Right lobe of liver (tissue), 6 donors: ENCODE data around the gene SFTA2. TPM values are rescaled to one million over a fixed set of nuclear protein-coding genes. Genes with fewer than 3 reads are reported as not detected.
A peak's percentile ranks its signal among the peaks of the same experiment; 100 is the strongest.
"Not testable (repeated sequence)": the region's sequence is repeated elsewhere in the genome, so short reads cannot be mapped to it uniquely, and the experiment has no call there.

Experiments
- ATAC-seq, 4 donors: fragments of 200-7000 bp; cut with Tn5 transposase; one replicate each; pipeline ENCODE4 v1.9.1; 2020; ENCODE audit warnings: mild to moderate bottlenecking in 4 of 4, moderate library complexity in 4 of 4
- DNase-seq, 3 donors: peaks; one replicate each; pipeline ENCODE4 v3.0.0-alpha.2; 2020
- H3K27ac ChIP-seq, 3 donors: fragments of 200-600 bp; one replicate each; pipeline ENCODE4 v1.8.0; 2022
- H3K27me3 ChIP-seq, 2 donors: fragments of 200-600 bp; one replicate each; pipeline ENCODE4 v1.8.0; 2022
- H3K36me3 ChIP-seq, 4 donors: fragments of 200-600 bp; sonication (generic) in 1 of 4; one replicate each; pipeline versions ENCODE4 v1.5.1 to v1.8.0; 2017 to 2022; ENCODE audit warnings: control low read depth in 1 of 4
- H3K4me1 ChIP-seq, 4 donors: fragments of 200-600 bp; sonication (generic) in 1 of 4; one replicate each; pipeline versions ENCODE4 v1.5.1 to v1.8.0; 2017 to 2022; ENCODE audit warnings: control low read depth in 1 of 4
- H3K4me3 ChIP-seq, 3 donors: fragments of 200-600 bp; one replicate each; pipeline ENCODE4 v1.8.0; 2022
- H3K9me3 ChIP-seq, 4 donors: fragments of 200-600 bp; sonication (generic) in 1 of 4; one replicate each; pipeline versions ENCODE4 v1.5.1 to v1.8.0; 2017 to 2022; ENCODE audit warnings: control low read depth in 1 of 4
- POLR2A ChIP-seq: fragments of 450-650 bp; IDR thresholded peaks from one replicate; pipeline ENCODE4 v1.6.1; 2017; ENCODE audit warnings: antibody characterized with exemption, mild to moderate bottlenecking
- WGBS: methylation state at CpG from one replicate; pipeline ENCODE4 v1.1.6; 2018; ENCODE audit warnings: low coverage, low lambda C conversion rate; ENCODE audit not compliant: insufficient coverage; ENCODE audit errors: missing lambda C conversion rate; 5-methylcytosine and 5-hydroxymethylcytosine counted together
- intact Hi-C, 2 donors: fragments of 100-400 bp; cut with DNase I; formaldehyde crosslinking; loops; one replicate each; pipeline versions ENCODE4 v1.11.2 to v1.14.1; 2022
- total RNA-seq, 6 experiments: library from RNA; depleted of rRNA in 2 of 6; stranded (reverse); fragments of >200 nt in 2 of 6; fragmentation: NEBNext Ultra II Directional in 3 of 6; extraction: Animal tissue kit (Norgen Biotek cat#: 25700) in 3 of 6; gene quantifications; one replicate each; pipeline versions ENCODE4 v1.1.0 to v1.2.4, GENCODE V29; 2016 to 2023
- TF ChIP-seq, protein P1 (sequence below), 4 donors: fragments of 200-600 bp in 3 of 4; fragments of 450-650 bp in 1 of 4; IDR thresholded peaks; one replicate each; pipeline versions ENCODE4 v1.5.1 to v1.8.0; 2016 to 2022; ENCODE audit warnings: antibody characterized with exemption in 4 of 4, mild to moderate bottlenecking in 2 of 4
- donor health status: DM: no; HTN: yes; CAD: no.
- donor health status: DM: no; HTN: no; CAD: no.
- donor health status: DM: no; HTN: no; CAD: no.
- donor health status: DM: no; HTN: yes; CAD: no.
- donor health status: DM: no; HTN: yes; CAD: no.

Gene SFTA2
- total RNA-seq, 6 experiments from 2014 or later: not detected

DNA sequence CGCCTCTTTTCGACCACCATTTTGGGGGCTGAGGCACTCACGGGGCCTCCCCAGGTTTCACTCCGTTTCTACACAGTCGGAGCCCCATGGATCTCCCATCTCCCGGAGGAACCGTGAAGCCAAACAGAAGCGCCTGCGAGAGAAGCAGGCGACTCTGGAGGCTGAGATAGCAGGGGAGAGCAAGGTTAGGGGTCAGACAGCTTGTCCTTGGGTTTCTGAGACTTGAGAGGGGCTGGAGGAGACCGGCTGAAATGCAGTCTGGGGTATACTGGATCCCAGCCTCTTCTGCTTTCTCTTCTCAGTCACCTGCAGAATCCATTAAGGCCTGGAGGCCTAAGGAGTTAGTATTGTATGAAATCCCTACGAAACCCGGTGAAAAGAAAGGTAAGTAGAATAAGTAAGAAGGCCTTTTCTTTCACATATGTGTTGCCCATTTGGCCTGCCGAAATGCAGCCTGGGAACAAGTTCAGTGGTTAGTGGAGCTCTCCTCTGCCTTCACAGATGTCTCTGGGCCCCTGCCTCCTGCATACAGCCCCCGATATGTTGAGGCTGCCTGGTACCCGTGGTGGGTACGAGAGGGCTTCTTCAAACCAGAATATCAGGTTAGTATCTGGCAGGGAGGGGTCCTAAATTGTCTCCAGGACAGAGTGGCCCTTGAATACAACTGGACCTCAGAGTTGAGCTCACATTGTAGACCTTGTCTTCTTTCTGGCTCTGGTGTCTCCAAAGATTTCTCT, 16.9 kb downstream of the SFTA2 start:
- ATAC-seq (peak in 1 of 4 donors; percentile 1), DNase-seq (peak in 1 of 3 donors; percentile 54)
- WGBS: 16% methylated on average over 16 of the region's 17 CpGs
- H3K4me1 ChIP-seq: peaks cover 0 to 21% (median 9%) of the 10 kb centered on the region in 4 donors
- peaks cover 0 to 33% (median 12%) of the 10 kb centered on the region in 4 donors for H3K36me3 ChIP-seq
- H3K27ac ChIP-seq: peak overlapping the region; percentile 87 to 96 (median 94)
- H3K9me3 ChIP-seq: no peaks in the 10 kb centered on the region
- H3K4me3 ChIP-seq: peak overlapping the region; percentile 63 to 91 (median 78)
- TF ChIP-seq, protein P1, sequence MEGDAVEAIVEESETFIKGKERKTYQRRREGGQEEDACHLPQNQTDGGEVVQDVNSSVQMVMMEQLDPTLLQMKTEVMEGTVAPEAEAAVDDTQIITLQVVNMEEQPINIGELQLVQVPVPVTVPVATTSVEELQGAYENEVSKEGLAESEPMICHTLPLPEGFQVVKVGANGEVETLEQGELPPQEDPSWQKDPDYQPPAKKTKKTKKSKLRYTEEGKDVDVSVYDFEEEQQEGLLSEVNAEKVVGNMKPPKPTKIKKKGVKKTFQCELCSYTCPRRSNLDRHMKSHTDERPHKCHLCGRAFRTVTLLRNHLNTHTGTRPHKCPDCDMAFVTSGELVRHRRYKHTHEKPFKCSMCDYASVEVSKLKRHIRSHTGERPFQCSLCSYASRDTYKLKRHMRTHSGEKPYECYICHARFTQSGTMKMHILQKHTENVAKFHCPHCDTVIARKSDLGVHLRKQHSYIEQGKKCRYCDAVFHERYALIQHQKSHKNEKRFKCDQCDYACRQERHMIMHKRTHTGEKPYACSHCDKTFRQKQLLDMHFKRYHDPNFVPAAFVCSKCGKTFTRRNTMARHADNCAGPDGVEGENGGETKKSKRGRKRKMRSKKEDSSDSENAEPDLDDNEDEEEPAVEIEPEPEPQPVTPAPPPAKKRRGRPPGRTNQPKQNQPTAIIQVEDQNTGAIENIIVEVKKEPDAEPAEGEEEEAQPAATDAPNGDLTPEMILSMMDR (IDR thresholded peaks at IDR 0.05): no peak
- TF ChIP-seq POLR2A: no peak
- H3K27me3 ChIP-seq: no peaks in the 10 kb centered on the region
- intact Hi-C loops: no loop called here

DNA sequence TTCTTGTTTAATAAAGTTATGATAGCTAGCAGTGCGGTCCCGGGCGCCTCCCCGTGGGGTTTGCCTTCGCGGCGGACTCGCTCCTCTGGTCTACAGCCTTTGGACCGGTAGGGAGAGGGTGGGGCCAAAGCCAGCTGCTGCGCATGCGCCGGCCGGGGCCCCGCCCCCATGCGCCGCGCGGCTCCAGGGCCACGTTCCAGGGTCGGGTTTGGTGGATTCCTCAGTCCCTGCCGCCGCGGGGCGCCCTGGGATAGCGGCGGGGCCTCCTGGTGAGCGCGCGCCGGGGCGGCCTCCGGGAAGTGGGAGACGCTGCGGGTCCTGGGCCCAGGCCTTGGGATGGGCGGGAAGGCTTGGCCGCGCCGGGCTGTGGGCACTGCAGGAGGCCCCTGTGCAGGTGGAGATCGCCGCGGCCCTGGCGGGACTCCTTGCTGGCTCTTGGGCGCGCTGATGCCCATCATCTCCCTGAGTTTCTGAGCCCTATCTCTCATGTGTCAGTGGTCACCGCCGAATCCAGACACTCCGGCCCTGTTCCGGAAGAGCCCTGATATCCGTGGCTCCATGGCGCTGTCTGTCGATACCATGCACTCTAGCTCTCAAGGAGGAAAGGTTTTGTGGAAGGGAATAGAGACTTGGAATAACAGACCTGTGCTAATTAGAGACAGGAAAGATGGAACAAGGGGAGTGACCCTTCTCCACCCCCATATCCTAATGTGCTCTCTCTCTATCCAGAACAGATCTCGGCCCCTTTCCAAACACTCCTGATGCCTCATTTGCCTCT, 17.7 kb downstream of the SFTA2 start, which contains the start of gene VARS2:
Gene VARS2, plus strand, starts transcription at position 163 of the 778 bp plus-strand sequence. Its CDS starts 599 bp downstream, at position 762.
- H3K27me3 ChIP-seq: no peaks in the 10 kb centered on the region
- DNase-seq (peak; percentile 93 to 96 (median 95)), ATAC-seq (peak; percentile 90 to 93 (median 91))
- H3K27ac ChIP-seq: peak within 1 kb of the TSS; percentile 87 to 96 (median 94)
- H3K4me3 ChIP-seq: peak within 1 kb of the TSS; percentile 63 to 91 (median 78)
- 0% methylated on average over 7 of the region's 52 CpGs for WGBS
- H3K9me3 ChIP-seq: no peaks in the 10 kb centered on the region
- H3K36me3 ChIP-seq: peaks cover 0 to 36% (median 11%) of the 10 kb centered on the region in 4 donors
- H3K4me1 ChIP-seq: peaks cover 0 to 23% (median 9%) of the 10 kb centered on the region in 4 donors
- intact Hi-C loops: no loop called here
- TF ChIP-seq, protein P1 (IDR thresholded peaks at IDR 0.05): peak; percentile 27 to 57 (median 38)
- TF ChIP-seq POLR2A: peak; percentile 96

DNA sequence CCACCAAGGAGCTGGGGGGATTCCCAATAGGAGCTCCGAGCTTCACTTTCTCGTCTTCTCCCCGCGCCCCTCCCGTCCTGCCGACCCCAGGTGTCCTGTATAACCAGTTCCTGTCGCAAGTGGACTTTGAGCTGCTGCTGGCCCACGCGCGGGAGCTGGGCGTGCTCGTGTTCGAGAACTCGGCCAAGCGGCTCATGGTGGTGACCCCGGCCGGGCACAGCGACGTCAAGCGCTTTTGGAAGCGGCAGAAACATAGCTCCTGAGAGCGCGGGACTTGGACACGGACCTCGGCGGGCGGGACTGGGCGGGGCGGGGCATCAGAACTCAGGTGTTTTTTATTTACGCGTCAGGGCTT, 18.3 kb downstream of the SFTA2 start:
- H3K4me1 ChIP-seq: peaks cover 0 to 28% (median 12%) of the 10 kb centered on the region in 4 donors
- TF ChIP-seq, protein P1 (IDR thresholded peaks at IDR 0.05): no peak
- TF ChIP-seq POLR2A: no peak
- ATAC-seq (peak; percentile 66 to 81 (median 79)), DNase-seq (peak in 2 of 3 donors; percentile 93 to 94)
- 10% methylated on average over 9 of the region's 31 CpGs for WGBS
- H3K27ac ChIP-seq: peak overlapping the region; percentile 87 to 96 (median 94)
- intact Hi-C loops: no loop called here
- H3K9me3 ChIP-seq: no peaks in the 10 kb centered on the region
- no peaks in the 10 kb centered on the region for H3K27me3 ChIP-seq
- H3K4me3 ChIP-seq: peak overlapping the region; percentile 63 to 91 (median 78)
- H3K36me3 ChIP-seq: peaks cover 0 to 34% (median 11%) of the 10 kb centered on the region in 4 donors

DNA sequence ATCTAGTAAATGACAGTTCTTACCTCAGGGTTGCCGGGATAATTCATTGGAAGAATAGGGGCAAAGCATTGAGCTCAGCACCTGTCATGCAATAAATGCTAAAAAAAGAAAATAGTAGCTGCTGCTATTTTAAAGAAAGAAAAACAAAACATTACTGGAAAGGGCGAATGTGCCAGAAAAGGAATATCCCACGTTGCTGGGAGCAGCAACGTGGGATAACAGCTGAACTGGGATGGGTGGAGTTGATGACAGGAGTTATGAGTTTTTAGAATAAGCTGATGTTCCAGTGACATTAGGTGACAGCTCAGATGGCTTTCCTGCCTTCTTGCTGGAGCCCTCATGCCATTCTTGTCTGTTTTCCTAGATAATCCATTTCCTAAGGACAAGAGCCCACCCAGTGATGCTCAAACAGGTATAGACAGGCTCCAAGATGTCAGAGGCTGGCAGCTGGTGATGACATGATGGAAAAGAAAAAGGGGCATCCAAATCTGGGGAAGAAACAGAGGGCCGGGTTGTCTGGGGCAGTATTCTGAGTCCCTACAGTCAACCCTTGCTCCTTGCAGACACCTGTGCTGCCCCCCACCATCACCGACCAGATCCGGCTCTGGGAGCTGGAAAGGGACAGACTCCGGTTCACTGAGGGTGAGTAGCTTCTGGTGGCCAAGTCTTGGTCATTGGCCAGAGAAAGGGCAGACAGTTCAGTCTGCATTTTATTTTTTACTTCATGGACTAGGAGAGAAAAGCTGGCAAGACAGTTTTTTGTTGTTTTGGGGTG, 19.0 kb downstream of the SFTA2 start:
- ATAC-seq: peak in 1 of 4 donors; percentile 3
- intact Hi-C loops: no loop called here

DNA sequence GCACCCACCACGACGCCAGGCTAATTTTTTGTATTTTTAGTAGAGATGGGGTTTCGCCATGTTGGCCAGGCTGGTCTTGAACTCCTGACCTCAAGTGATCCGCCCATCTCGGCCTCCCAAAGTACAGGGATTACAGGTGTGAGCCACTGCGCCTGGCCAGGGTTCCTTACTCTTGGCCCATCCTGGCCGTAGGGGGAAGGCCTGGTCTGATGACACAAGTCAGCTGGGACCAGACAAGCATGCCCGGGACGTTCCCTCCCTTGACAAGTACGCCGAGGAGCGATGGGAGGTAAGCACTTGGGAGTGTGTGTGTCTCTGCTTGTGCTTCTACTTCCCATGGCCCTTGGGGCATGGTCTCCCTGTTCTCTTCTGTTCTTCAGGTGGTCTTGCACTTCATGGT, 21.5 kb downstream of the SFTA2 start:
- no CpG with 5 or more reads among the region's 12 CpGs for WGBS
- peak in 1 of 3 donors; percentile 37 for DNase-seq
- Histone ChIP-seq H3K36me3 (peaks cover 0 to 21% (median 7%) of the 10 kb centered on the region in 4 donors), H3K4me1 (peaks cover 0 to 30% (median 12%) of the 10 kb centered on the region in 4 donors)
- H3K4me3 ChIP-seq, ATAC-seq, H3K27ac ChIP-seq, H3K27me3 ChIP-seq, H3K9me3 ChIP-seq, intact Hi-C loops: not testable (repeated sequence)

More for the DNA sequence above, 19.0 kb downstream of the SFTA2 start:
- Histone ChIP-seq H3K27me3 (no peaks in the 10 kb centered on the region), H3K4me1 (peaks cover 0 to 30% (median 12%) of the 10 kb centered on the region in 4 donors), H3K4me3 (peak overlapping the region in 2 of 3 donors; percentile 78 to 91), H3K27ac (peak overlapping the region; percentile 87 to 96 (median 94)), H3K36me3 (peaks cover 0 to 33% (median 11%) of the 10 kb centered on the region in 4 donors), H3K9me3 (no peaks in the 10 kb centered on the region)
- WGBS: 63% methylated on average over 5 of the region's 8 CpGs
- DNase-seq: peak in 2 of 3 donors; percentile 62
- TF ChIP-seq, protein P1 (IDR thresholded peaks at IDR 0.05): no peak
- no peak for TF ChIP-seq POLR2A
